A549 (cell line): ENCODE data around the gene CD84. TPM values are rescaled to one million over a fixed set of nuclear protein-coding genes. Genes with fewer than 3 reads are reported as not detected.

Source experiments
- ATAC-seq, 2 experiments: fragments of 200-7000 bp in 1 of 2; fragments of >200 bp in 1 of 2; cut with Nextera tagmentation in 1 of 2; cut with Tn5 transposase in 1 of 2; 3 replicates each; pipeline versions ENCODE4 v1.8.0 to v1.9.1; 2018 to 2020; ENCODE audit warnings: mild to moderate bottlenecking in 1 of 2, moderate library complexity in 1 of 2
- CTCF ChIA-PET: fragments of 300-600 bp; sonication (Branson Sonifier 250); formaldehyde crosslinking; extraction: SDS; loops from one replicate; lab custom pipeline; 2021; ENCODE audit warnings: antibody characterized with exemption, inconsistent platforms; lab: Yijun Ruan, JAX
- POLR2A ChIA-PET: fragments of 350-600 bp; formaldehyde crosslinking; extraction: SDS; loops from one replicate; lab custom pipeline; 2021; ENCODE audit warnings: antibody characterized with exemption, inconsistent platforms; lab: Yijun Ruan, JAX
- DNase-seq, 2 experiments: peaks; one replicate each; pipeline versions ENCODE4 v3.0.0 to v3.0.0-alpha.2; 2011 to 2016; ENCODE audit warnings: low read depth in 1 of 2, low spot score in 1 of 2
- FAIRE-seq: peaks from 2 replicates; lab custom pipeline; 2011; peaks lifted over from hg19 to GRCh38; lab: Jason Lieb, UNC
- H3K27ac ChIP-seq, 2 experiments: fragments of >200 bp; sonication (Bioruptor Twin); formaldehyde crosslinking; 3 replicates each; pipeline ENCODE4 v1.5.1; 2016 to 2017
- H3K4me1 ChIP-seq: fragments of >200 bp; sonication (Bioruptor Twin); formaldehyde crosslinking; 3 replicates; pipeline ENCODE4 v1.6.1; 2016
- H3K4me2 ChIP-seq: fragments of >200 bp; sonication (Bioruptor Twin); formaldehyde crosslinking; 3 replicates; pipeline ENCODE4 v1.6.1; 2016
- H3K4me3 ChIP-seq: fragments of >200 bp; sonication (Bioruptor Twin); formaldehyde crosslinking; 3 replicates; pipeline ENCODE4 v1.5.1; 2016
- H3K9me3 ChIP-seq: fragments of >200 bp; sonication (Bioruptor Twin); formaldehyde crosslinking; 3 replicates; pipeline ENCODE4 v1.6.1; 2016
- ATOH8 ChIP-seq: fragments of 250-450 bp; sonication (Bioruptor Pico); IDR thresholded peaks from 2 replicates; pipeline ENCODE4 v1.5.0; 2020; ENCODE audit warnings: low read depth, mild to moderate bottlenecking, moderate library complexity
- CBX8 ChIP-seq: fragments of 200-600 bp; sonication (generic); IDR thresholded peaks from 2 replicates; pipeline ENCODE4 v1.6.1; 2016
- CHD4 ChIP-seq: fragments of 200-600 bp; sonication (generic); IDR thresholded peaks from 2 replicates; pipeline ENCODE4 v1.6.1; 2016; ENCODE audit warnings: antibody characterized with exemption, mild to moderate bottlenecking, borderline replicate concordance
- EHF ChIP-seq: fragments of 250-450 bp; sonication (Bioruptor Pico); IDR thresholded peaks from 2 replicates; pipeline ENCODE4 v1.5.0; 2020; ENCODE audit warnings: mild to moderate bottlenecking
- ELK1 ChIP-seq: fragments of 150-350 bp; IDR thresholded peaks from 2 replicates; pipeline ENCODE4 v1.6.1; 2014; ENCODE audit warnings: low read depth, mild to moderate bottlenecking, low read length
- FOSB ChIP-seq: fragments of 250-450 bp; sonication (Bioruptor Pico); IDR thresholded peaks from 2 replicates; pipeline ENCODE4 v1.5.0; 2020; ENCODE audit warnings: mild to moderate bottlenecking, moderate library complexity
- FOXS1 ChIP-seq: fragments of 250-450 bp; sonication (Bioruptor Pico); IDR thresholded peaks from 2 replicates; pipeline ENCODE4 v1.5.0; 2020; ENCODE audit warnings: mild to moderate bottlenecking, moderate library complexity
- GATA3 ChIP-seq: IDR thresholded peaks from 2 replicates; pipeline ENCODE4 v1.6.1; 2012; ENCODE audit warnings: borderline replicate concordance
- HOXA7 ChIP-seq: fragments of 250-450 bp; sonication (Bioruptor Pico); IDR thresholded peaks from 2 replicates; pipeline ENCODE4 v1.5.0; 2020; ENCODE audit warnings: mild to moderate bottlenecking, moderate library complexity
- HOXB5 ChIP-seq: fragments of 250-450 bp; sonication (Bioruptor Pico); IDR thresholded peaks from 2 replicates; pipeline ENCODE4 v1.5.0; 2020; ENCODE audit warnings: mild to moderate bottlenecking, moderate library complexity
- JUNB ChIP-seq: fragments of >200 bp; sonication (Bioruptor Twin); formaldehyde crosslinking; IDR thresholded peaks from 2 replicates; pipeline ENCODE4 v1.6.1; 2016
- KDM1A ChIP-seq: fragments of 200-600 bp; sonication (generic); IDR thresholded peaks from 2 replicates; pipeline ENCODE4 v1.6.1; 2016; ENCODE audit warnings: low read depth, mild to moderate bottlenecking
- KDM5A ChIP-seq: fragments of 200-600 bp; sonication (generic); IDR thresholded peaks from 2 replicates; pipeline ENCODE4 v1.6.1; 2016; ENCODE audit warnings: antibody characterized with exemption, mild to moderate bottlenecking
- MAFK ChIP-seq: fragments of 450-650 bp; IDR thresholded peaks from 2 replicates; pipeline ENCODE4 v1.6.1; 2014; ENCODE audit not compliant: partially characterized antibody
- MAX ChIP-seq: IDR thresholded peaks from 2 replicates; pipeline ENCODE4 v1.6.1; 2012
- NPAS2 ChIP-seq: fragments of 250-450 bp; sonication (Bioruptor Pico); IDR thresholded peaks from 2 replicates; pipeline ENCODE4 v1.8.0; 2022; ENCODE audit warnings: mild to moderate bottlenecking, moderate library complexity, borderline replicate concordance
- POLR2AphosphoS2 ChIP-seq: conservative IDR thresholded peaks from 2 replicates; pipeline ENCODE4 v1.6.1; 2012; ENCODE audit warnings: low read length, improper control_type of control experiment, inconsistent platforms
- RAD21 ChIP-seq, 2 experiments: fragments of >200 bp in 1 of 2; sonication (Bioruptor Twin) in 1 of 2; formaldehyde crosslinking in 1 of 2; IDR thresholded peaks in 1 of 2; conservative IDR thresholded peaks in 1 of 2; 2 replicates in 1 of 2; 3 replicates in 1 of 2; pipeline ENCODE4 v1.6.1; 2012 to 2018; ENCODE audit warnings: inconsistent platforms in 1 of 2
- RARB ChIP-seq: fragments of 250-450 bp; sonication (Bioruptor Pico); IDR thresholded peaks from 2 replicates; pipeline ENCODE4 v1.8.0; 2021; ENCODE audit warnings: mild to moderate bottlenecking, moderate library complexity
- SMC3 ChIP-seq: fragments of >200 bp; sonication (Bioruptor Twin); formaldehyde crosslinking; IDR thresholded peaks from 3 replicates; pipeline ENCODE4 v1.6.1; 2018; ENCODE audit warnings: inconsistent platforms
- SREBF2 ChIP-seq: fragments of 450-650 bp; IDR thresholded peaks from 2 replicates; pipeline ENCODE4 v1.6.1; 2014; ENCODE audit warnings: mild to moderate bottlenecking, moderate library complexity
- TFCP2L1 ChIP-seq: fragments of 250-450 bp; sonication (Bioruptor Pico); IDR thresholded peaks from 2 replicates; pipeline ENCODE4 v1.5.0; 2021; ENCODE audit warnings: mild to moderate bottlenecking
- TP53 ChIP-seq: fragments of 250-450 bp; sonication (Bioruptor Pico); IDR thresholded peaks from 2 replicates; pipeline ENCODE4 v1.5.0; 2021; ENCODE audit warnings: mild to moderate bottlenecking, moderate library complexity
- ZSCAN20 ChIP-seq: fragments of 250-450 bp; sonication (Bioruptor Pico); IDR thresholded peaks from 2 replicates; pipeline ENCODE4 v1.8.0; 2022; ENCODE audit warnings: mild to moderate bottlenecking, moderate library complexity
- WGBS: methylation state at CpG from one replicate; pipeline ENCODE4 v1.1.6; 2017; ENCODE audit errors: missing lambda C conversion rate; 5-methylcytosine and 5-hydroxymethylcytosine counted together
- polyA plus RNA-seq, 4 experiments: library from polyadenylated mRNA; depleted of rRNA in 3 of 4; stranded (reverse); fragments of >200 nt; fragmentation: RNase III in 1 of 4; extraction: RNeasy Plus Mini Kit Qiagen cat#74134 plus additional on column Dnase treatment in 1 of 4; gene quantifications; 2 replicates in 3 of 4; 3 replicates in 1 of 4; pipeline ENCODE4 v1.2.3, GENCODE V29; 2011 to 2017
- TF ChIP-seq, protein P1 (sequence below): fragments of >200 bp; sonication (Bioruptor Twin); formaldehyde crosslinking; IDR thresholded peaks from 3 replicates; pipeline ENCODE4 v1.5.1; 2016
- TF ChIP-seq, protein P2 (sequence below): fragments of 250-450 bp; sonication (Bioruptor Pico); IDR thresholded peaks from 2 replicates; pipeline ENCODE4 v1.5.0; 2021; ENCODE audit warnings: mild to moderate bottlenecking, moderate library complexity, borderline replicate concordance
- TF ChIP-seq, protein P3 (sequence below): fragments of >200 bp; sonication (Bioruptor Twin); formaldehyde crosslinking; IDR thresholded peaks from 3 replicates; pipeline ENCODE4 v1.6.1; 2016

CD84 gene
- polyA plus RNA-seq, 2 of the 4 experiments (the other 2 are of a cell fraction): not detected

DNA sequence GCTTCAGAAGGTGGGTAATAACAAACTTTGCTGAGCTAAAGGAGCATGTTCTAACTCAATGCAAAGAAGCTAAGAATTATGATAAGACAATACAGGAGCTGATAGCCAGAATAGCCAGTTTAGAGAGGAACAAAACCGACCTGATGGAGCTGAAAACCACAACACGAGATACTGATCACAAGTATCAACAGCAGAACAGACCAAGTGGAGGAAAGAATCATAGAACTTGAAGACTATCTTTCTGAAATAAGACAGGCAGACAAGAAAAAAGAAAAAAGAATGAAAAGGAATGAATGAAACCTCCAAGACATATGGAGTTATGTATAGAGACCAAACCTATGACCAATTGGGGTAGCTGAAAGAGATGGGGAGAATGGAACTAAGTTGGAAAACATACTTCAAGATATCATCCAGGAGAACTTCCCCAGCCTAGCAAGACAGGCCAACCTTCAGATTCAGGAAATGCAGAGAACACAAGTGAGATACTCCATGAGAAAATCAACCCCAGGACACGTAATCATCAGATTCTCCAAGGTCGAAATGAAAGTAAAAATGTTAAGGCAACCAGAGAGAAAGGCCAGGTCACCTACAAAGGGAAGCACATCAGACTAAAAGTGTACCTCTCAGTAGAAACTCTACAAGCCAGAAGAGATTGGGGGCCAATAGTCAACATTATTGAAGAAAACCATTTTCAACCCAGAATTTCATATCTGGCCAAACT lies 20.5 kb downstream of the CD84 start:
- WGBS: 16% methylated on average over 4 of the region's 4 CpGs
- CTCF ChIA-PET: no interaction called here

DNA sequence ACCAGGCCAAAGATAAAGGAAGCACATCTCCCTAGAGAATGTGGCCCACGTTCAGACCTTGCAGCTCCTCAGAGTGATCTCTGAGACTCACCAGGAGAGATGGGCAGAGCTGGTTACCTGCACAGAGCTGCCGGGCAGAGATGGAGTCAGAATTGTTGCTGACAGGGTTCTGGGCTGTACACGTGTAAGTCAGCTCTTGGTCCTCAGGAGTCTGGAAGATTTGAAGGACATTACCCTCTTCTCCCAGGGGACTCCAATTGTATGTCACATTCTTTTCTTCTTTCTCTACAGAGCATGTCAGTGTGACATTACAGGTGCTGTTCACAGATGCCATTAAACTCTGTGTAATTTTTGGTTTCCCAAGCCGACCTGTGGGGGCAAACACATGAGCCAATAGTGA lies 25.5 kb downstream of the CD84 start:
- POLR2A ChIA-PET: no interaction called here
- no peak overlapping the region for H3K27ac ChIP-seq
- no peak for ATAC-seq
- H3K4me3 ChIP-seq: no peak overlapping the region
- TF ChIP-seq, protein P1, sequence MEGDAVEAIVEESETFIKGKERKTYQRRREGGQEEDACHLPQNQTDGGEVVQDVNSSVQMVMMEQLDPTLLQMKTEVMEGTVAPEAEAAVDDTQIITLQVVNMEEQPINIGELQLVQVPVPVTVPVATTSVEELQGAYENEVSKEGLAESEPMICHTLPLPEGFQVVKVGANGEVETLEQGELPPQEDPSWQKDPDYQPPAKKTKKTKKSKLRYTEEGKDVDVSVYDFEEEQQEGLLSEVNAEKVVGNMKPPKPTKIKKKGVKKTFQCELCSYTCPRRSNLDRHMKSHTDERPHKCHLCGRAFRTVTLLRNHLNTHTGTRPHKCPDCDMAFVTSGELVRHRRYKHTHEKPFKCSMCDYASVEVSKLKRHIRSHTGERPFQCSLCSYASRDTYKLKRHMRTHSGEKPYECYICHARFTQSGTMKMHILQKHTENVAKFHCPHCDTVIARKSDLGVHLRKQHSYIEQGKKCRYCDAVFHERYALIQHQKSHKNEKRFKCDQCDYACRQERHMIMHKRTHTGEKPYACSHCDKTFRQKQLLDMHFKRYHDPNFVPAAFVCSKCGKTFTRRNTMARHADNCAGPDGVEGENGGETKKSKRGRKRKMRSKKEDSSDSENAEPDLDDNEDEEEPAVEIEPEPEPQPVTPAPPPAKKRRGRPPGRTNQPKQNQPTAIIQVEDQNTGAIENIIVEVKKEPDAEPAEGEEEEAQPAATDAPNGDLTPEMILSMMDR: no peak
- TF ChIP-seq ATOH8 (CRISPR knock-in tag) (no peak), SREBF2 (no peak), CHD4 (no peak), HOXA7 (CRISPR knock-in tag) (no peak), SMC3 (no peak), KDM5A (no peak), HOXB5 (CRISPR knock-in tag) (no peak), CBX8 (no peak), FOXS1 (CRISPR knock-in tag) (no peak), RARB (no peak), NPAS2 (CRISPR knock-in tag) (no peak), ZSCAN20 (CRISPR knock-in tag) (no peak)
- TF ChIP-seq, protein P2, sequence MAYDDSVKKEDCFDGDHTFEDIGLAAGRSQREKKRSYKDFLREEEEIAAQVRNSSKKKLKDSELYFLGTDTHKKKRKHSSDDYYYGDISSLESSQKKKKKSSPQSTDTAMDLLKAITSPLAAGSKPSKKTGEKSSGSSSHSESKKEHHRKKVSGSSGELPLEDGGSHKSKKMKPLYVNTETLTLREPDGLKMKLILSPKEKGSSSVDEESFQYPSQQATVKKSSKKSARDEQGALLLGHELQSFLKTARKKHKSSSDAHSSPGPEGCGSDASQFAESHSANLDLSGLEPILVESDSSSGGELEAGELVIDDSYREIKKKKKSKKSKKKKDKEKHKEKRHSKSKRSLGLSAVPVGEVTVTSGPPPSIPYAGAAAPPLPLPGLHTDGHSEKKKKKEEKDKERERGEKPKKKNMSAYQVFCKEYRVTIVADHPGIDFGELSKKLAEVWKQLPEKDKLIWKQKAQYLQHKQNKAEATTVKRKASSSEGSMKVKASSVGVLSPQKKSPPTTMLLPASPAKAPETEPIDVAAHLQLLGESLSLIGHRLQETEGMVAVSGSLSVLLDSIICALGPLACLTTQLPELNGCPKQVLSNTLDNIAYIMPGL (CRISPR knock-in tag): no peak
- TF ChIP-seq, all 56 proteins: peak for 0
- H3K4me2 ChIP-seq: no peak overlapping the region
- H3K9me3 ChIP-seq: no peaks in the 10 kb centered on the region
- CTCF ChIA-PET: interaction anchor here (1.2 to 1.5 kb wide), 3 partner anchors 12 to 125 kb away, joined by 3 read pairs; no protein-coding TSS in a partner anchor
- DNase-seq (no peak), FAIRE-seq (no peak)
- no peaks in the 10 kb centered on the region for H3K4me1 ChIP-seq
- WGBS: 51% methylated on average over 4 of the region's 4 CpGs

More for the DNA sequence above, 20.5 kb downstream of the CD84 start:
- DNase-seq (no peak), FAIRE-seq (no peak), ATAC-seq (no peak)
- 0 out of 3 replicates have a peak overlapping the region, but pooled peaks have one; percentile 11 for H3K4me2 ChIP-seq
- no peak overlapping the region for H3K27ac ChIP-seq
- peaks cover 4% of the 10 kb centered on the region; the same call in 1 of the 3 replicates for H3K9me3 ChIP-seq
- H3K4me1 ChIP-seq: no peaks in the 10 kb centered on the region
- H3K4me3 ChIP-seq: no peak overlapping the region
- POLR2A ChIA-PET: no interaction called here
- TF ChIP-seq MAX (no peak), ELK1 (no peak), TP53 (no peak), RAD21 (conservative IDR thresholded peaks at IDR 0.05 in 1 of 2, IDR thresholded peaks at IDR 0.05 in 1 of 2) (no peak), JUNB (no peak), SREBF2 (no peak), POLR2AphosphoS2 (no peak), KDM1A (no peak), EHF (CRISPR knock-in tag) (no peak), TFCP2L1 (no peak), MAFK (no peak), GATA3 (no peak), FOSB (CRISPR knock-in tag) (no peak)
- TF ChIP-seq, protein P3, sequence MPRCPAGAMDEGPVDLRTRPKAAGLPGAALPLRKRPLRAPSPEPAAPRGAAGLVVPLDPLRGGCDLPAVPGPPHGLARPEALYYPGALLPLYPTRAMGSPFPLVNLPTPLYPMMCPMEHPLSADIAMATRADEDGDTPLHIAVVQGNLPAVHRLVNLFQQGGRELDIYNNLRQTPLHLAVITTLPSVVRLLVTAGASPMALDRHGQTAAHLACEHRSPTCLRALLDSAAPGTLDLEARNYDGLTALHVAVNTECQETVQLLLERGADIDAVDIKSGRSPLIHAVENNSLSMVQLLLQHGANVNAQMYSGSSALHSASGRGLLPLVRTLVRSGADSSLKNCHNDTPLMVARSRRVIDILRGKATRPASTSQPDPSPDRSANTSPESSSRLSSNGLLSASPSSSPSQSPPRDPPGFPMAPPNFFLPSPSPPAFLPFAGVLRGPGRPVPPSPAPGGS: no peak
- TF ChIP-seq, protein P2 (CRISPR knock-in tag): no peak
